ENCODE measurements around the gene EVX2. TPM values are rescaled to one million over a fixed set of nuclear protein-coding genes. Genes with fewer than 3 reads are reported as not detected.

Gene EVX2
- total RNA-seq, 4 donors from 2014 or later: not detected

GRCh38 chr2:176072292-176072669 is 11.5 kb downstream of the EVX2 start:
- no peak for DNase-seq
- peaks cover 0 to 87% of the 10 kb centered on the region in 2 donors for H3K27me3 ChIP-seq
- no peak overlapping the region for H3K4me3 ChIP-seq
- TF ChIP-seq POLR2A (IDR thresholded peaks at IDR 0.05): no peak
- no peak overlapping the region for H3K27ac ChIP-seq
- H3K36me3 ChIP-seq: no peaks in the 10 kb centered on the region
- peaks cover 0 to 8% (median 0%) of the 10 kb centered on the region in 4 donors for H3K4me1 ChIP-seq
- H3K9me3 ChIP-seq: no peaks in the 10 kb centered on the region

- H3K4me3 ChIP-seq: no peak overlapping the region
- no peaks in the 10 kb centered on the region for H3K9me3 ChIP-seq
- no peak for DNase-seq
- H3K27ac ChIP-seq: no peak overlapping the region
- no peaks in the 10 kb centered on the region for H3K36me3 ChIP-seq
- peaks cover 0 to 92% of the 10 kb centered on the region in 2 donors for H3K27me3 ChIP-seq
- TF ChIP-seq CTCF (IDR thresholded peaks at IDR 0.05) (no peak), POLR2A (IDR thresholded peaks at IDR 0.05) (no peak)
- peaks cover 0 to 14% (median 0%) of the 10 kb centered on the region in 4 donors for H3K4me1 ChIP-seq
Measured at GRCh38 chr2:176071330-176072291, 12.2 kb downstream of the EVX2 start.

GRCh38 chr2:176068419-176068832 is 15.3 kb downstream of the EVX2 start:
- Histone ChIP-seq H3K4me1 (peaks cover 0 to 15% (median 0%) of the 10 kb centered on the region in 4 donors), H3K9me3 (no peaks in the 10 kb centered on the region), H3K27ac (no peak overlapping the region), H3K4me3 (no peak overlapping the region), H3K27me3 (peaks cover 0 to 62% of the 10 kb centered on the region in 2 donors), H3K36me3 (no peaks in the 10 kb centered on the region)
- no peak for TF ChIP-seq CTCF (IDR thresholded peaks at IDR 0.05)
- no peak for TF ChIP-seq POLR2A (IDR thresholded peaks at IDR 0.05)
- DNase-seq: no peak

- Histone ChIP-seq H3K9me3 (no peaks in the 10 kb centered on the region), H3K27ac (no peak overlapping the region), H3K27me3 (peaks cover 0 to 56% of the 10 kb centered on the region in 2 donors), H3K36me3 (no peaks in the 10 kb centered on the region), H3K4me1 (peaks cover 0 to 15% (median 0%) of the 10 kb centered on the region in 4 donors), H3K4me3 (peak overlapping the region in 2 of 4 donors; percentile 42 to 44)
- no peak for TF ChIP-seq CTCF (IDR thresholded peaks at IDR 0.05)
- TF ChIP-seq POLR2A (IDR thresholded peaks at IDR 0.05): no peak
- DNase-seq: no peak
Measured at GRCh38 chr2:176067589-176068418, 16.0 kb downstream of the EVX2 start.

GRCh38 chr2:176066645-176067588 is 16.8 kb downstream of the EVX2 start:
- peak overlapping the region in 2 of 4 donors; percentile 42 to 44 for H3K4me3 ChIP-seq
- H3K9me3 ChIP-seq: no peaks in the 10 kb centered on the region
- peaks cover 0 to 15% (median 0%) of the 10 kb centered on the region in 4 donors for H3K4me1 ChIP-seq
- no peak for DNase-seq
- peaks cover 0 to 47% of the 10 kb centered on the region in 2 donors for H3K27me3 ChIP-seq
- TF ChIP-seq POLR2A (IDR thresholded peaks at IDR 0.05): no peak
- no peak for TF ChIP-seq CTCF (IDR thresholded peaks at IDR 0.05)
- H3K36me3 ChIP-seq: no peaks in the 10 kb centered on the region
- no peak overlapping the region for H3K27ac ChIP-seq

All from Peyer's patch (tissue), 4 donors.